ENCODE measurements around the gene AP2B1. TPM values are rescaled to one million over a fixed set of nuclear protein-coding genes. Genes with fewer than 3 reads are reported as not detected.
A peak's percentile ranks its signal among the peaks of the same experiment; 100 is the strongest.

The AP2B1 gene
- total RNA-seq, 1 experiment from 2014 or later: 70.2 TPM

DNA sequence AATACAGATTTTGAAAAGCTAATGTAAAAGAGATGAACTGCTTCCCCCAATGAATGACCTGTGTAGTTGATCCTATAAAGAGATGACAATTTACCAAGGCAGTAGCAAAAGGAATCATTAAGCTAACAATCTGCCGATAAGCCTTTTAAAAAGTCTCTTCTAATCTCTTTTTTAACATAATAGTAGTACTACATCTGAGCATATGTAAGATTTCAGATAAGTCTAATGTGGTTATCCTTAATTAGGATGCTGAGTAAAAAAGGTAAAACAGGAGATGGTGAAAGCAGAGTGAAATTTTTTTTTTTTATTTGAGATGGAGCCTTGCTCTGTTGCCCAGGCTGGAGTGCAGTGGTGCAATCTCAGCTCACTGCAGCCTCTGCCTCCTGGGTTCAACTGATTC lies 118.1 kb downstream of the AP2B1 start:
- no peaks in the 10 kb centered on the region for H3K9me3 ChIP-seq (ENCODE audit: low read length)
- no peak overlapping the region for H2AFZ ChIP-seq (ENCODE audit: low read length)
- H3K4me3 ChIP-seq (ENCODE audit: low read length): no peak overlapping the region
- H4K20me1 ChIP-seq (ENCODE audit: low read length): no peaks in the 10 kb centered on the region
- no peak overlapping the region for H3K9ac ChIP-seq (ENCODE audit: low read length)
- H3K79me2 ChIP-seq (ENCODE audit: low read length): no peaks in the 10 kb centered on the region
- no peak for DNase-seq
- H3K36me3 ChIP-seq (ENCODE audit: low read depth, low read length): peaks cover 6% of the 10 kb centered on the region; the same call in 1 of the 2 replicates
- no peaks in the 10 kb centered on the region for H3K27me3 ChIP-seq (ENCODE audit: low read length)
- TF ChIP-seq EZH2phosphoT487 (IDR thresholded peaks at IDR 0.05; ENCODE audit: borderline replicate concordance, low read length) (no peak), EZH2 (IDR thresholded peaks at IDR 0.05; ENCODE audit: low read length, unreplicated experiment) (no peak)
- TF ChIP-seq, protein P1, sequence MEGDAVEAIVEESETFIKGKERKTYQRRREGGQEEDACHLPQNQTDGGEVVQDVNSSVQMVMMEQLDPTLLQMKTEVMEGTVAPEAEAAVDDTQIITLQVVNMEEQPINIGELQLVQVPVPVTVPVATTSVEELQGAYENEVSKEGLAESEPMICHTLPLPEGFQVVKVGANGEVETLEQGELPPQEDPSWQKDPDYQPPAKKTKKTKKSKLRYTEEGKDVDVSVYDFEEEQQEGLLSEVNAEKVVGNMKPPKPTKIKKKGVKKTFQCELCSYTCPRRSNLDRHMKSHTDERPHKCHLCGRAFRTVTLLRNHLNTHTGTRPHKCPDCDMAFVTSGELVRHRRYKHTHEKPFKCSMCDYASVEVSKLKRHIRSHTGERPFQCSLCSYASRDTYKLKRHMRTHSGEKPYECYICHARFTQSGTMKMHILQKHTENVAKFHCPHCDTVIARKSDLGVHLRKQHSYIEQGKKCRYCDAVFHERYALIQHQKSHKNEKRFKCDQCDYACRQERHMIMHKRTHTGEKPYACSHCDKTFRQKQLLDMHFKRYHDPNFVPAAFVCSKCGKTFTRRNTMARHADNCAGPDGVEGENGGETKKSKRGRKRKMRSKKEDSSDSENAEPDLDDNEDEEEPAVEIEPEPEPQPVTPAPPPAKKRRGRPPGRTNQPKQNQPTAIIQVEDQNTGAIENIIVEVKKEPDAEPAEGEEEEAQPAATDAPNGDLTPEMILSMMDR (conservative IDR thresholded peaks at IDR 0.05; ENCODE audit: low read depth, low read length): no peak
- no peaks in the 10 kb centered on the region for H3K9me2 ChIP-seq (replicated peaks; ENCODE audit: low read length)
- ChIA-PET POLR2A (ENCODE audit: unreplicated experiment) (no interaction called here), CTCF (interaction anchor here (0.8 kb wide), 1 partner anchor 161 kb away, joined by 3 read pairs; no protein-coding TSS in a partner anchor)
- no peak for ATAC-seq
- intact Hi-C loops (cut with micrococcal nuclease): no loop called here
- no TSS peak for BruUV-seq (replicated peaks)
- no peak overlapping the region for H3K4me2 ChIP-seq (ENCODE audit: low read length)
- peaks cover 5% of the 10 kb centered on the region; the same call in 1 of the 2 replicates for H3K4me1 ChIP-seq (ENCODE audit: insufficient read depth, low read length)
- no peaks in the 10 kb centered on the region for H3F3A ChIP-seq (ENCODE audit: low read length, unreplicated experiment)
- H3K27ac ChIP-seq (ENCODE audit: low read length): no peak overlapping the region

DNA sequence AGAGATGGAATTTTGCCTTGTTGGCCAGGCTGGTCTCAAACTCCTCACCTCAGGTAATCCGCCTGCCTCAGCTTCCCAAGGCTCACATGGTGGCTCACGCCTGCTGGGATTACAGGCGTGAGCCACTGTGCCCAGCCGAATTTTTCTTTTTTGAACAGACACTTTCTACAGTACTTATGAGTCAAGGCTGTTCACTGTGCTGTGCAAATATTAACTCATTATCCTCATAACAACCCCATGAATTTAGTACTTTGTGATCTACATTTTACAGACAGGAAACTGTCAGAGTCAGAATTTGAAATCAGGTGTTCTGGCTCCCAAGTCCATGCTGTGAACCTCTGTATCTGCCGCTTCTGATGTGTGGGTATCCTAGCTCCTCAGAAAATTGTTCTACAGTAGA lies 118.6 kb downstream of the AP2B1 start:
- ATAC-seq: peak; percentile 93
- no peaks in the 10 kb centered on the region for H3K9me3 ChIP-seq (ENCODE audit: low read length)
- intact Hi-C loops (cut with micrococcal nuclease): no loop called here
- H3K4me1 ChIP-seq (ENCODE audit: insufficient read depth, low read length): peaks cover 5% of the 10 kb centered on the region; the same call in 1 of the 2 replicates
- CTCF ChIA-PET: interaction anchor here (0.8 kb wide), 1 partner anchor 162 kb away, joined by 3 read pairs; no protein-coding TSS in a partner anchor
- H3K79me2 ChIP-seq (ENCODE audit: low read length): no peaks in the 10 kb centered on the region
- H3K27ac ChIP-seq (ENCODE audit: low read length): 0 out of 2 replicates have a peak overlapping the region, but pooled peaks have one; percentile 3
- no TSS peak for BruUV-seq (replicated peaks)
- POLR2A ChIA-PET (ENCODE audit: unreplicated experiment): no interaction called here
- H3F3A ChIP-seq (ENCODE audit: low read length, unreplicated experiment): no peaks in the 10 kb centered on the region
- TF ChIP-seq EZH2phosphoT487 (IDR thresholded peaks at IDR 0.05; ENCODE audit: borderline replicate concordance, low read length): no peak
- TF ChIP-seq, protein P1 (conservative IDR thresholded peaks at IDR 0.05; ENCODE audit: low read depth, low read length): no peak
- no peak for TF ChIP-seq EZH2 (IDR thresholded peaks at IDR 0.05; ENCODE audit: low read length, unreplicated experiment)
- H3K27me3 ChIP-seq (ENCODE audit: low read length): no peaks in the 10 kb centered on the region
- H3K9me2 ChIP-seq (replicated peaks; ENCODE audit: low read length): no peaks in the 10 kb centered on the region
- H3K9ac ChIP-seq (ENCODE audit: low read length): no peak overlapping the region
- H4K20me1 ChIP-seq (ENCODE audit: low read length): no peaks in the 10 kb centered on the region
- peak; percentile 41 for DNase-seq
- peaks cover 11% of the 10 kb centered on the region; the same call in 1 of the 2 replicates for H3K36me3 ChIP-seq (ENCODE audit: low read depth, low read length)
- H3K4me2 ChIP-seq (ENCODE audit: low read length): no peak overlapping the region
- no peak overlapping the region for H3K4me3 ChIP-seq (ENCODE audit: low read length)
- no peak overlapping the region for H2AFZ ChIP-seq (ENCODE audit: low read length)

DNA sequence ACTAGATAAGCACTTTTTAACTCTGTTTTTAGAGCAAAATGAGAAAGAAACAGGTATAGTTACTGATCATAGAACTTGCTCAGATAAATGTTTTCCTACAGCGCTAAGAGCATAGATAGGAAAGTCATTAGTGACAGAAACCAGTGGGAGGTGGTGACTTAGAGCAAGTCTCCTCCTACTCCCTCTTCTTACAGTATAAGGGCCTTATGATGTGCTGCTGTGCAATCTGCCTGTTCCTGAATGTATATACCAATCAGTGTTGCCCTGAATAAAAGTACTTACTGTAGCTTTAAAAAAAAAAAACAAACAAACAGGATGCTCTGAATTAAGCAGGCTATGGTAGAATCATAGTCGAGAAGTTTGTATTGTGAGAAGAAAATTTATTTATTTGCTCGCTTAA lies 121.0 kb downstream of the AP2B1 start:
- Histone ChIP-seq H4K20me1 (ENCODE audit: low read length) (no peaks in the 10 kb centered on the region), H3K79me2 (ENCODE audit: low read length) (no peaks in the 10 kb centered on the region), H3F3A (ENCODE audit: low read length, unreplicated experiment) (no peaks in the 10 kb centered on the region), H3K4me2 (ENCODE audit: low read length) (no peak overlapping the region), H3K36me3 (ENCODE audit: low read depth, low read length) (peaks cover 14% of the 10 kb centered on the region; the same call in 1 of the 2 replicates), H3K4me1 (ENCODE audit: insufficient read depth, low read length) (peaks cover 5% of the 10 kb centered on the region; the same call in 1 of the 2 replicates), H3K9ac (ENCODE audit: low read length) (no peak overlapping the region), H3K4me3 (ENCODE audit: low read length) (no peak overlapping the region), H3K27me3 (ENCODE audit: low read length) (no peaks in the 10 kb centered on the region), H3K27ac (ENCODE audit: low read length) (no peak overlapping the region), H3K9me3 (ENCODE audit: low read length) (no peaks in the 10 kb centered on the region), H2AFZ (ENCODE audit: low read length) (no peak overlapping the region), H3K9me2 (replicated peaks; ENCODE audit: low read length) (no peaks in the 10 kb centered on the region)
- TF ChIP-seq, protein P1 (conservative IDR thresholded peaks at IDR 0.05; ENCODE audit: low read depth, low read length): no peak
- TF ChIP-seq EZH2phosphoT487 (IDR thresholded peaks at IDR 0.05; ENCODE audit: borderline replicate concordance, low read length) (no peak), EZH2 (IDR thresholded peaks at IDR 0.05; ENCODE audit: low read length, unreplicated experiment) (no peak)
- no peak for ATAC-seq
- DNase-seq: no peak
- no TSS peak for BruUV-seq (replicated peaks)
- POLR2A ChIA-PET (ENCODE audit: unreplicated experiment): no interaction called here
- intact Hi-C loops (cut with micrococcal nuclease): no loop called here
- CTCF ChIA-PET: interaction anchor here (0.5 kb wide), 1 partner anchor 175 kb away, joined by 3 read pairs; no protein-coding TSS in a partner anchor

Measured in PC-3 (cell line).